HepG2 (cell line): ENCODE measurements around the gene SGMS1. TPM values are rescaled to one million over a fixed set of nuclear protein-coding genes. Genes with fewer than 3 reads are reported as not detected.

Experiments used
- CEBPG ChIP-seq: IDR thresholded peaks from 2 replicates; pipeline ENCODE4 v1.6.1; 2016
- GMEB2 ChIP-seq: IDR thresholded peaks from 2 replicates; pipeline ENCODE4 v1.6.1; 2016; ENCODE audit warnings: missing biosample characterization, missing genetic modification reagents, low read depth
- IKZF5 ChIP-seq: IDR thresholded peaks from 2 replicates; pipeline ENCODE4 v1.6.1; 2018; ENCODE audit warnings: missing genetic modification reagents, mild to moderate bottlenecking, missing compliant biosample characterization
- RXRB ChIP-seq: IDR thresholded peaks from 2 replicates; pipeline ENCODE4 v1.6.1; 2016; ENCODE audit warnings: borderline replicate concordance, missing genetic modification reagents, missing compliant biosample characterization
- UBTF ChIP-seq: sonication (generic); formaldehyde crosslinking; IDR thresholded peaks from 2 replicates; pipeline ENCODE4 v1.4.0; 2020; ENCODE audit warnings: mild to moderate bottlenecking, missing genetic modification reagents
- ZBTB25 ChIP-seq: IDR thresholded peaks from 2 replicates; pipeline ENCODE4 v1.6.1; 2018; ENCODE audit warnings: missing genetic modification reagents
- ZBTB43 ChIP-seq: sonication (generic); formaldehyde crosslinking; conservative IDR thresholded peaks from 2 replicates; pipeline ENCODE4 v1.4.0; 2020; ENCODE audit warnings: missing genetic modification reagents
- ZNF136 ChIP-seq: sonication (generic); formaldehyde crosslinking; IDR thresholded peaks from 2 replicates; pipeline ENCODE4 v1.8.1; 2022; ENCODE audit warnings: low read depth, mild to moderate bottlenecking, moderate library complexity, missing genetic modification reagents
- ZNF282 ChIP-seq: fragments of 450-650 bp; IDR thresholded peaks from 2 replicates; pipeline ENCODE4 v1.6.1; 2018; ENCODE audit not compliant: partially characterized antibody
- ZNF557 ChIP-seq: sonication (generic); formaldehyde crosslinking; IDR thresholded peaks from 2 replicates; pipeline ENCODE4 v1.4.0; 2020; ENCODE audit warnings: missing genetic modification reagents
- polyA plus RNA-seq, 8 experiments: library from polyadenylated mRNA; depleted of rRNA in 3 of 8; stranded (reverse) in 7 of 8; unstranded in 1 of 8; fragments of >200 nt; fragmentation: Illumina TruSeq in 4 of 8; extraction: Trizol in 4 of 8; gene quantifications; 2 replicates each; pipeline versions ENCODE4 v1.2.1 to v1.2.3, GENCODE V29; 2011 to 2016; ENCODE audit warnings: low read depth in 4 of 8, missing spikeins in 1 of 8, mixed read lengths in 1 of 8; ENCODE audit not compliant: insufficient read depth in 1 of 8
- total RNA-seq, 5 experiments: library from RNA; depleted of rRNA; stranded (reverse); fragments of >200 nt; fragmentation: Illumina TruSeq; extraction: Trizol; gene quantifications; 2 replicates each; pipeline ENCODE4 v1.2.3, GENCODE V29; 2016; ENCODE audit warnings: low read depth in 1 of 5
- TF ChIP-seq, protein P1 (sequence below): IDR thresholded peaks from 2 replicates; pipeline ENCODE4 v1.6.1; 2016; ENCODE audit warnings: low read depth, control low read depth
- TF ChIP-seq, protein P2 (sequence below): sonication (generic); formaldehyde crosslinking; IDR thresholded peaks from 2 replicates; pipeline ENCODE4 v1.4.0; 2020; ENCODE audit warnings: missing genetic modification reagents, borderline replicate concordance
- TF ChIP-seq, protein P3 (sequence below): sonication (generic); formaldehyde crosslinking; IDR thresholded peaks from 2 replicates; pipeline ENCODE4 v1.9.0; 2021; ENCODE audit warnings: missing genetic modification reagents, mild to moderate bottlenecking, borderline replicate concordance

The SGMS1 gene
- total and polyA plus RNA-seq, 2 of the 13 experiments (the other 11 are each of a cell fraction or from before 2014, with no cell fraction given) = 6.5 to 15.1 TPM

- TF ChIP-seq, protein P1, sequence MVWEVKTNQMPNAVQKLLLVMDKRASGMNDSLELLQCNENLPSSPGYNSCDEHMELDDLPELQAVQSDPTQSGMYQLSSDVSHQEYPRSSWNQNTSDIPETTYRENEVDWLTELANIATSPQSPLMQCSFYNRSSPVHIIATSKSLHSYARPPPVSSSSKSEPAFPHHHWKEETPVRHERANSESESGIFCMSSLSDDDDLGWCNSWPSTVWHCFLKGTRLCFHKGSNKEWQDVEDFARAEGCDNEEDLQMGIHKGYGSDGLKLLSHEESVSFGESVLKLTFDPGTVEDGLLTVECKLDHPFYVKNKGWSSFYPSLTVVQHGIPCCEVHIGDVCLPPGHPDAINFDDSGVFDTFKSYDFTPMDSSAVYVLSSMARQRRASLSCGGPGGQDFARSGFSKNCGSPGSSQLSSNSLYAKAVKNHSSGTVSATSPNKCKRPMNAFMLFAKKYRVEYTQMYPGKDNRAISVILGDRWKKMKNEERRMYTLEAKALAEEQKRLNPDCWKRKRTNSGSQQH (CRISPR knock-in tag) = peak; percentile 68; the same call in 1 of the 2 replicates
- TF ChIP-seq ZNF557 (CRISPR knock-in tag) = 0 out of 2 replicates have a peak, but pooled peaks have one; percentile 30
- no peak; the same call in 1 of the 2 replicates for TF ChIP-seq IKZF5
- TF ChIP-seq, protein P2, sequence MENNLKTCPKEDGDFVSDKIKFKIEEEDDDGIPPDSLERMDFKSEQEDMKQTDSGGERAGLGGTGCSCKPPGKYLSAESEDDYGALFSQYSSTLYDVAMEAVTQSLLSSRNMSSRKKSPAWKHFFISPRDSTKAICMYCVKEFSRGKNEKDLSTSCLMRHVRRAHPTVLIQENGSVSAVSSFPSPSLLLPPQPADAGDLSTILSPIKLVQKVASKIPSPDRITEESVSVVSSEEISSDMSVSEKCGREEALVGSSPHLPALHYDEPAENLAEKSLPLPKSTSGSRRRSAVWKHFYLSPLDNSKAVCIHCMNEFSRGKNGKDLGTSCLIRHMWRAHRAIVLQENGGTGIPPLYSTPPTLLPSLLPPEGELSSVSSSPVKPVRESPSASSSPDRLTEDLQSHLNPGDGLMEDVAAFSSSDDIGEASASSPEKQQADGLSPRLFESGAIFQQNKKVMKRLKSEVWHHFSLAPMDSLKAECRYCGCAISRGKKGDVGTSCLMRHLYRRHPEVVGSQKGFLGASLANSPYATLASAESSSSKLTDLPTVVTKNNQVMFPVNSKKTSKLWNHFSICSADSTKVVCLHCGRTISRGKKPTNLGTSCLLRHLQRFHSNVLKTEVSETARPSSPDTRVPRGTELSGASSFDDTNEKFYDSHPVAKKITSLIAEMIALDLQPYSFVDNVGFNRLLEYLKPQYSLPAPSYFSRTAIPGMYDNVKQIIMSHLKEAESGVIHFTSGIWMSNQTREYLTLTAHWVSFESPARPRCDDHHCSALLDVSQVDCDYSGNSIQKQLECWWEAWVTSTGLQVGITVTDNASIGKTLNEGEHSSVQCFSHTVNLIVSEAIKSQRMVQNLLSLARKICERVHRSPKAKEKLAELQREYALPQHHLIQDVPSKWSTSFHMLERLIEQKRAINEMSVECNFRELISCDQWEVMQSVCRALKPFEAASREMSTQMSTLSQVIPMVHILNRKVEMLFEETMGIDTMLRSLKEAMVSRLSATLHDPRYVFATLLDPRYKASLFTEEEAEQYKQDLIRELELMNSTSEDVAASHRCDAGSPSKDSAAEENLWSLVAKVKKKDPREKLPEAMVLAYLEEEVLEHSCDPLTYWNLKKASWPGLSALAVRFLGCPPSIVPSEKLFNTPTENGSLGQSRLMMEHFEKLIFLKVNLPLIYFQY (CRISPR knock-in tag) = peak; percentile 99
- no peak for TF ChIP-seq ZNF136 (CRISPR knock-in tag)
- no peak for TF ChIP-seq GMEB2 (CRISPR knock-in tag)
- TF ChIP-seq ZBTB25 (CRISPR knock-in tag) = peak; percentile 28
- no peak for TF ChIP-seq CEBPG (CRISPR knock-in tag)
- no peak for TF ChIP-seq RXRB (CRISPR knock-in tag)
- TF ChIP-seq UBTF (CRISPR knock-in tag) = peak; percentile 91
- peak; percentile 61; the same call in 1 of the 2 replicates for TF ChIP-seq ZBTB43
- TF ChIP-seq, protein P3, sequence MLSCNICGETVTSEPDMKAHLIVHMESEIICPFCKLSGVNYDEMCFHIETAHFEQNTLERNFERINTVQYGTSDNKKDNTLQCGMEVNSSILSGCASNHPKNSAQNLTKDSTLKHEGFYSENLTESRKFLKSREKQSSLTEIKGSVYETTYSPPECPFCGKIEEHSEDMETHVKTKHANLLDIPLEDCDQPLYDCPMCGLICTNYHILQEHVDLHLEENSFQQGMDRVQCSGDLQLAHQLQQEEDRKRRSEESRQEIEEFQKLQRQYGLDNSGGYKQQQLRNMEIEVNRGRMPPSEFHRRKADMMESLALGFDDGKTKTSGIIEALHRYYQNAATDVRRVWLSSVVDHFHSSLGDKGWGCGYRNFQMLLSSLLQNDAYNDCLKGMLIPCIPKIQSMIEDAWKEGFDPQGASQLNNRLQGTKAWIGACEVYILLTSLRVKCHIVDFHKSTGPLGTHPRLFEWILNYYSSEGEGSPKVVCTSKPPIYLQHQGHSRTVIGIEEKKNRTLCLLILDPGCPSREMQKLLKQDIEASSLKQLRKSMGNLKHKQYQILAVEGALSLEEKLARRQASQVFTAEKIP (CRISPR knock-in tag) = no peak
- TF ChIP-seq ZNF282 = no peak
Observed at GRCh38 chr10:50624866-50625501, 1.2 kb upstream of the SGMS1 start (continued).
